ENCODE data around the gene PLEKHA1. TPM values are rescaled to one million over a fixed set of nuclear protein-coding genes. Genes with fewer than 3 reads are reported as not detected.

Gene PLEKHA1
- total and polyA plus RNA-seq, 2 donors (not counting 3 experiments of a cell fraction or from before 2014, with no cell fraction given): 21.6 to 58.8 TPM

- no peaks in the 10 kb centered on the region for H3K4me1 ChIP-seq (ENCODE audit: control insufficient read depth, extremely low read depth, insufficient read depth, low read length)
- ChIA-PET CTCF (interaction anchor here (1.0 to 1.4 kb wide), 5 partner anchors 10 to 212 kb away, joined by 3 to 4 read pairs (median 3); no protein-coding TSS in a partner anchor), POLR2A (no interaction called here)
- no peaks in the 10 kb centered on the region for H3K36me3 ChIP-seq (ENCODE audit: control insufficient read depth in 2 of 2, extremely low read depth in 1 of 2, insufficient read depth in 2 of 2, low read length in 2 of 2)
- H3K9me1 ChIP-seq (replicated peaks; ENCODE audit: control insufficient read depth, extremely low read depth, insufficient read depth, low read length): no peaks in the 10 kb centered on the region
- H3K9me3 ChIP-seq (replicated peaks; ENCODE audit: control insufficient read depth, insufficient read depth, low read length): no peaks in the 10 kb centered on the region
- H3K4me3 ChIP-seq (replicated peaks in 1 of 3; ENCODE audit: insufficient read depth in 1 of 3, low read depth in 1 of 3, low read length in 3 of 3): no peak overlapping the region
- BruUV-seq (replicated peaks): no TSS peak
- DNase-seq (ENCODE audit: low read depth, low spot score) (no peak), FAIRE-seq (no peak)
- H3K4me2 ChIP-seq (ENCODE audit: insufficient read depth, low read length): no peak overlapping the region
- dilution Hi-C loops (cut with MboI; ENCODE audit: extremely low pct_ligation_motif_present, low sequenced_read_pairs) (no loop called here), intact Hi-C loops (cut with micrococcal nuclease) (no loop called here)
- peaks cover 0 to 5% of the 10 kb centered on the region in 2 experiments for H3K27me3 ChIP-seq (ENCODE audit: control insufficient read depth in 2 of 2, insufficient read depth in 2 of 2, low read length in 2 of 2)
- TF ChIP-seq, protein P1, sequence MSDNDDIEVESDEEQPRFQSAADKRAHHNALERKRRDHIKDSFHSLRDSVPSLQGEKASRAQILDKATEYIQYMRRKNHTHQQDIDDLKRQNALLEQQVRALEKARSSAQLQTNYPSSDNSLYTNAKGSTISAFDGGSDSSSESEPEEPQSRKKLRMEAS (IDR thresholded peaks at IDR 0.05; ENCODE audit: insufficient read depth, insufficient read length): no peak
- no peak for TF ChIP-seq POLR2A (IDR thresholded peaks at IDR 0.05; ENCODE audit: low read depth, low read length)
- TF ChIP-seq, protein P2, sequence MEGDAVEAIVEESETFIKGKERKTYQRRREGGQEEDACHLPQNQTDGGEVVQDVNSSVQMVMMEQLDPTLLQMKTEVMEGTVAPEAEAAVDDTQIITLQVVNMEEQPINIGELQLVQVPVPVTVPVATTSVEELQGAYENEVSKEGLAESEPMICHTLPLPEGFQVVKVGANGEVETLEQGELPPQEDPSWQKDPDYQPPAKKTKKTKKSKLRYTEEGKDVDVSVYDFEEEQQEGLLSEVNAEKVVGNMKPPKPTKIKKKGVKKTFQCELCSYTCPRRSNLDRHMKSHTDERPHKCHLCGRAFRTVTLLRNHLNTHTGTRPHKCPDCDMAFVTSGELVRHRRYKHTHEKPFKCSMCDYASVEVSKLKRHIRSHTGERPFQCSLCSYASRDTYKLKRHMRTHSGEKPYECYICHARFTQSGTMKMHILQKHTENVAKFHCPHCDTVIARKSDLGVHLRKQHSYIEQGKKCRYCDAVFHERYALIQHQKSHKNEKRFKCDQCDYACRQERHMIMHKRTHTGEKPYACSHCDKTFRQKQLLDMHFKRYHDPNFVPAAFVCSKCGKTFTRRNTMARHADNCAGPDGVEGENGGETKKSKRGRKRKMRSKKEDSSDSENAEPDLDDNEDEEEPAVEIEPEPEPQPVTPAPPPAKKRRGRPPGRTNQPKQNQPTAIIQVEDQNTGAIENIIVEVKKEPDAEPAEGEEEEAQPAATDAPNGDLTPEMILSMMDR (IDR thresholded peaks at IDR 0.05; ENCODE audit: extremely low read depth in 1 of 2, insufficient read depth in 1 of 2, low read depth in 1 of 2, low read length in 2 of 2): no peak
- TF ChIP-seq GATA2 (IDR thresholded peaks at IDR 0.05; ENCODE audit: insufficient read depth, insufficient read length, low read depth, low read length): no peak
- no peak for TF ChIP-seq EZH2 (IDR thresholded peaks at IDR 0.05; ENCODE audit: borderline replicate concordance, low read depth, low read length, severe bottlenecking)
- no peak for TF ChIP-seq MYC (IDR thresholded peaks at IDR 0.05; ENCODE audit: low read depth, low read length)
- TF ChIP-seq JUN (IDR thresholded peaks at IDR 0.05; ENCODE audit: borderline replicate concordance, insufficient read depth, insufficient read length, low read depth): no peak
- TF ChIP-seq FOS (IDR thresholded peaks at IDR 0.05; ENCODE audit: borderline replicate concordance, insufficient read depth, low read length): no peak
- TF ChIP-seq POLR2AphosphoS5 (IDR thresholded peaks at IDR 0.05; ENCODE audit: insufficient read depth, low read depth, low read length): no peak
- no peak overlapping the region for H2AFZ ChIP-seq (ENCODE audit: low read depth, low read length)
- H3K27ac ChIP-seq (ENCODE audit: insufficient read depth, low read depth, low read length): no peak overlapping the region
- H4K20me1 ChIP-seq (replicated peaks; ENCODE audit: control insufficient read depth, extremely low read depth, insufficient read depth, low read length): no peaks in the 10 kb centered on the region
- H3K9ac ChIP-seq (replicated peaks; ENCODE audit: extremely low read depth, insufficient read depth, low read length): no peak overlapping the region
- no peaks in the 10 kb centered on the region for H3K79me2 ChIP-seq (ENCODE audit: control insufficient read depth, insufficient read depth, low read length)
Measured at GRCh38 chr10:122352817-122353525, 21.5 kb upstream of the PLEKHA1 start.
